DOHH2 (cell line): Measurements from ENCODE around the gene STARD4.

Experiments used
- H3F3A ChIP-seq: fragments of 200-600 bp; sonication (generic), shearing (Covaris generic); 2 replicates; pipeline ENCODE4 v1.6.0; 2016; ENCODE audit warnings: antibody characterized with exemption, mild to moderate bottlenecking; ENCODE audit not compliant: control insufficient read depth, insufficient read depth
- H3K27ac ChIP-seq: fragments of 200-600 bp; sonication (generic); 2 replicates; pipeline ENCODE4 v1.5.1; 2014; ENCODE audit warnings: low read depth, mild to moderate bottlenecking, low read length, moderate library complexity
- H3K27me3 ChIP-seq: fragments of 200-600 bp; sonication (generic); 2 replicates; pipeline ENCODE4 v1.6.1; 2014; ENCODE audit warnings: mild to moderate bottlenecking, low read length, mixed read lengths; ENCODE audit not compliant: control insufficient read depth
- H3K36me3 ChIP-seq: fragments of 200-600 bp; sonication (generic); 2 replicates; pipeline ENCODE4 v1.6.1; 2014; ENCODE audit warnings: mild to moderate bottlenecking, low read length, moderate library complexity, mixed read lengths; ENCODE audit not compliant: control insufficient read depth
- H3K4me1 ChIP-seq: fragments of 200-600 bp; sonication (generic); 2 replicates; pipeline ENCODE4 v1.6.1; 2014; ENCODE audit warnings: mild to moderate bottlenecking, low read length, mixed read lengths; ENCODE audit not compliant: control insufficient read depth
- H3K4me2 ChIP-seq: fragments of 200-600 bp; sonication (generic); 2 replicates; pipeline ENCODE4 v1.6.0; 2014; ENCODE audit warnings: mild to moderate bottlenecking, low read length, moderate library complexity
- H3K4me3 ChIP-seq: fragments of 200-600 bp; sonication (generic); 2 replicates; pipeline ENCODE4 v1.5.1; 2014; ENCODE audit warnings: mild to moderate bottlenecking, low read length, mixed read lengths
- H3K79me2 ChIP-seq: fragments of 200-600 bp; sonication (generic); 2 replicates; pipeline ENCODE4 v1.6.1; 2014; ENCODE audit warnings: mild to moderate bottlenecking, low read length, mixed read lengths; ENCODE audit not compliant: control insufficient read depth
- H3K9me2 ChIP-seq: fragments of 200-600 bp; sonication (generic); replicated peaks from 2 replicates; pipeline ENCODE4 v1.6.1; 2014; ENCODE audit warnings: mild to moderate bottlenecking, low read length, mixed read lengths; ENCODE audit not compliant: control insufficient read depth
- H3K9me3 ChIP-seq: fragments of 200-600 bp; sonication (generic); 2 replicates; pipeline ENCODE4 v1.6.1; 2014; ENCODE audit warnings: antibody characterized with exemption, low read length, mixed read lengths; ENCODE audit not compliant: control insufficient read depth, insufficient read depth
- H4K20me1 ChIP-seq: fragments of 200-600 bp; sonication (generic); 2 replicates; pipeline ENCODE4 v1.6.0; 2014; ENCODE audit warnings: low read depth, mild to moderate bottlenecking, antibody characterized with exemption, low read length, moderate library complexity; ENCODE audit not compliant: control insufficient read depth, insufficient read depth
- CTCF ChIP-seq: fragments of 200-600 bp; sonication (generic); IDR thresholded peaks from one replicate; pipeline ENCODE4 v1.5.1; 2014; ENCODE audit warnings: antibody characterized with exemption, mild to moderate bottlenecking, low read depth, low read length; ENCODE audit not compliant: poor library complexity, severe bottlenecking
- EZH2phosphoT487 ChIP-seq: fragments of 200-600 bp; sonication (generic); IDR thresholded peaks from 2 replicates; pipeline ENCODE4 v1.6.1; 2017; ENCODE audit warnings: borderline replicate concordance, mild to moderate bottlenecking, antibody characterized with exemption, low read length, moderate library complexity, mixed read lengths

Gene STARD4

GRCh38 chr5:111528056-111528455 is 15.7 kb upstream of the STARD4 start:
- Histone ChIP-seq H3K4me3 (no peak overlapping the region), H4K20me1 (no peaks in the 10 kb centered on the region), H3K4me2 (no peak overlapping the region), H3K36me3 (no peaks in the 10 kb centered on the region), H3K79me2 (no peaks in the 10 kb centered on the region), H3K4me1 (peaks cover 20% of the 10 kb centered on the region), H3K27me3 (no peaks in the 10 kb centered on the region), H3K27ac (no peak overlapping the region), H3K9me2 (no peaks in the 10 kb centered on the region), H3K9me3 (no peaks in the 10 kb centered on the region), H3F3A (0 out of 2 replicates have a peak, but pooled peaks cover 8% of the 10 kb centered on the region)
- TF ChIP-seq CTCF = no peak

GRCh38 chr5:111520908-111521307 is 8.6 kb upstream of the STARD4 start:
- no peaks in the 10 kb centered on the region for H3K79me2 ChIP-seq

GRCh38 chr5:111518777-111519176 is 6.4 kb upstream of the STARD4 start:
- TF ChIP-seq CTCF (no peak), EZH2phosphoT487 (no peak)
- Histone ChIP-seq H3F3A (no peaks in the 10 kb centered on the region), H3K79me2 (no peaks in the 10 kb centered on the region), H3K9me3 (no peaks in the 10 kb centered on the region), H3K27ac (no peak overlapping the region), H3K36me3 (no peaks in the 10 kb centered on the region), H3K27me3 (no peaks in the 10 kb centered on the region), H3K4me3 (no peak overlapping the region), H3K9me2 (no peaks in the 10 kb centered on the region), H3K4me1 (peaks cover 26% of the 10 kb centered on the region), H3K4me2 (no peak overlapping the region), H4K20me1 (no peaks in the 10 kb centered on the region)

More at GRCh38 chr5:111520908-111521307, 8.6 kb upstream of the STARD4 start:
- H3K36me3 ChIP-seq = no peaks in the 10 kb centered on the region
- H3K9me2 ChIP-seq = no peaks in the 10 kb centered on the region
- H3K9me3 ChIP-seq = no peaks in the 10 kb centered on the region
- H4K20me1 ChIP-seq = no peaks in the 10 kb centered on the region
- no peak overlapping the region for H3K27ac ChIP-seq
- H3K4me1 ChIP-seq = peaks cover 11% of the 10 kb centered on the region
- no peaks in the 10 kb centered on the region for H3K27me3 ChIP-seq
- H3F3A ChIP-seq = no peaks in the 10 kb centered on the region
- H3K4me2 ChIP-seq = no peak overlapping the region
- no peak for TF ChIP-seq EZH2phosphoT487
- TF ChIP-seq CTCF = no peak
- H3K4me3 ChIP-seq = no peak overlapping the region
